Fibroblast of upper back skin (primary cell): ENCODE measurements around the gene ARHGEF10L.
A peak's percentile ranks its signal among the peaks of the same experiment; 100 is the strongest.

Experiments used
- DNase-seq: peaks from one replicate; pipeline ENCODE4 v3.0.0-alpha.2; 2013

ARHGEF10L gene

GRCh38 chr1:17551755-17552234, 12.3 kb downstream of the ARHGEF10L start:
- no peak for DNase-seq

- DNase-seq: peak; percentile 82
Observed at GRCh38 chr1:17553975-17554700, 14.6 kb downstream of the ARHGEF10L start.

GRCh38 chr1:17554954-17555353, 15.5 kb downstream of the ARHGEF10L start:
- no peak for DNase-seq

- no peak for DNase-seq
Observed at GRCh38 chr1:17557986-17558385, 18.5 kb downstream of the ARHGEF10L start.

- DNase-seq: no peak
Observed at GRCh38 chr1:17558541-17558940, 19.0 kb downstream of the ARHGEF10L start.

GRCh38 chr1:17558954-17559614, 19.6 kb downstream of the ARHGEF10L start:
- no peak for DNase-seq

GRCh38 chr1:17559615-17560419, 20.3 kb downstream of the ARHGEF10L start:
- no peak for DNase-seq

DNA sequence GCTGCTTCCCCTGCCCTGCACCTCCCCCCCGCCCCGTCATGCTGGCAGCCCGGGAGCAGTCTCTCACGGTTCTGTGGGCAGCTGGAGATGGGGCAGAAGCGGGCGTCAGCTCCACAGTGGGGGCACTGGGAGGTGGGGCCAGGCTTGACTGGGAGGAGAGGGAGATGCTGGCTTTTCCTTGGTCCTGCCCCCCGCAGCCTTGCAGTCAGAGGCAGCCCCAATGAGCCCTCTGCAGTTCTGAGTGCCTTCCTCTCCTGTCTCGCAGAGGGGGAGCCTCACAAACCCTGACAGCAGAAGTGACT, 21.7 kb downstream of the ARHGEF10L start:
- DNase-seq: no peak

GRCh38 chr1:17561561-17561985, 22.1 kb downstream of the ARHGEF10L start:
- no peak for DNase-seq

DNA sequence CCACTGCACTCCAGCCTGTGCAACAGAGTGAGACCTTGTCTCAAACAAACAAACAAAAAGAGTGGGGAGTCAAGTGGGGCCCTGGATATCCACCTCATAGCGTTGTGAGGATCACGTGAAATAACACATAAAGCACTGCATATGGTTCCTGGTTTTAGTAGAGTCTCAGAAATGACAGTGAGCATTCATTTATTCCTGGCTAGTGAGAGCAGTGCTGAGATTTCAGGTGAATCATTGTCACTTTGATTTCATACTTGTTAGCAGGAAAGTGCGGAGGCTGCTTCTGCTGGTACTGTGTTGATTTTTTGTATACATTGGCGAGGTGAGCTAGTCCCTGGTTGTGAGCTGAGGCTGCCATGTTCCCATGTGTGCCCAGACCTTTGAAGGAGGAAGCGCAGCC, 22.9 kb downstream of the ARHGEF10L start:
- no peak for DNase-seq

GRCh38 chr1:17563494-17564281, 24.2 kb downstream of the ARHGEF10L start:
- DNase-seq: no peak

GRCh38 chr1:17564458-17565393, 25.2 kb downstream of the ARHGEF10L start:
- DNase-seq: no peak

- DNase-seq: no peak
Observed at GRCh38 chr1:17565461-17566252, 26.2 kb downstream of the ARHGEF10L start.

GRCh38 chr1:17566417-17566816, 26.9 kb downstream of the ARHGEF10L start:
- no peak for DNase-seq

GRCh38 chr1:17566892-17567291, 27.4 kb downstream of the ARHGEF10L start:
- DNase-seq: no peak

GRCh38 chr1:17567582-17567981, 28.1 kb downstream of the ARHGEF10L start:
- DNase-seq: peak; percentile 53

DNA sequence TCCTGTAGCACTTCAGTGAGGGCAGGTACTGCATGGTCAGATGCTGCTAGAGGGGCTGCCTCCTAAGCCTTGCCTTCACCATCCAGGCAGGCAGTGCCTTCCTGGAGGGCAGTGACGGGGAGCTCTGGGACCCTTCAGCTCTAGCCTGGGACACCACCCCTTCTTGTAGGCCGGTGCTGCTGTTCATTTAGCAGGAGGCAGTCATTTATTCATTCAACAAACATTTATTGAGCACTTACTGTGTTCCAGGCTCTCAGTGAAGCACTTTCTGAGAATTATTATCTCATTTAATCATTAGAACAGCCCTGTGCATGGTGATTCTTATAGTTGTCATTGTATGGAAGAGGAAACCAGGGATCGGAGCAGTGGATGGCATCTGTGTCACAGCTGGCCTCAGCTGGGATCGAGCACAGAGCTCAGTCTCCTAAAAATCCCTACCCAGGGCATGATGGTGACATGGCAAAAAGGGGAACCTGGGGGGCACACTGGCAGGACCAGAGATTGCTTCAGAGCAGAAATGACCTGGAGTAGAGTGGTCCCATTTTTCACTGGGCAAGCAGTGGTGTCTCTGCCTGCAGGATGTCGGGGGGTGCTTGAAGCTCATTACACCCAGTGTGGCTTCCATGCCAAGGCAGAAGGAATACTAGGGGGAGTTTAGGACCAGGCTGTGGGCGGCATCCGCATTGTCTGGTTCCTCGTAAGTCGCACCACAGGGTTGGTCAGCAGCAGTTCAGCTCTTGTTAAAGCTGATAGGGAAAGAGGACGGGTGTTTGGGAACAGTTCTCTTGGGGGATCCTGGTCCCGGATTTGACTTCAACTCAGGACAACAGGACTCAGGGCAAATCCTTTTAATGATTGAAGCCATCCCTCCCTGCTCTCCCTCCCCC, 28.8 kb downstream of the ARHGEF10L start:
- DNase-seq: no peak

DNA sequence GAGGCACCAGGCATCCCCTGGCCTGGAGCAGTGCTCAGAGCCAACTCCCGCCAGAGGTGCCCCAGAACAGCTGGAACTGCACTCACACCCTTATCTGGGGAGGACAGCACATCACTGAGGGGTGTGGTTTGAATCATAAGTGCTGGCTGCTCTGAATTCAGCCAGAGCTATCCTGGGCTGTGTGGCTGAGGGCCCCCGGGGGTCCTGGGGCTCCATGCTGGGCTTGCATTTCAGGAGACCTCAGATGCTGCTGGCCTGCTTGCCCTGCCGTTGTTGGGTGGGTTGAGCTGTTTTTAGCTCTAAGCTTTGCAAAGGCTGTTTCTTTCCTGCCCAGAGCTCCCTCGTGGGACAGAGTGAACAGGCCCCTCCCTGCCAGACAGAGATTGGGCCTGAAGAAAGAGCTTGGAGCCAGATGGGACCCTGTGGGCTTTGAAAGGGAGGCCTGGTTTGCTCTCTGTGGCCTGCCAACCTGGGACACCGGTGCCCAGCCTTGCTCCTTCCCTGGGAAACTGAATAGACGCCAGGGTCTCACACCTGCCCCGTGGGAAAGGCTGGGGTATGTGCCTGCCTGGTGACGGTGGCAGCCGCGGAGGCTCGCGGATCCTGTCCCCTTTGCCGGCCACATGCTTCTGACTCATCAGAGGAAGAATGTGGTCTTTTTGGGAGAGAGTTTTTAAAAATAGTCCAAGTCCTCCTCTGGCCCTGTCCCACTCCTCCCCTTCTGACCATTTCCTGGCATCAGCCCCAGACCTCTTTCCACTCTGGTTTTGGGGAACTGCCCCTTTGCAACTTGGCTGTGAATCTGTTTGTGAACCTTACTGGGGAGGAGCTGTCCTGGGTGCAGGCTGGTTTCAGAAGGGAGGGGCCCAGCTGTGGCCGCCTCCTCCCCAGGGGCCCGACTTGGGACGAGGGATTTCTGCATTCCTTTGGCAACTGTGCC, 30.0 kb downstream of the ARHGEF10L start:
- DNase-seq: peak; percentile 87

- no peak for DNase-seq
Observed at GRCh38 chr1:17570228-17570627, 30.7 kb downstream of the ARHGEF10L start.
